Measurements from ENCODE around the gene CAB39L. TPM values are rescaled to one million over a fixed set of nuclear protein-coding genes. Genes with fewer than 3 reads are reported as not detected.

CAB39L gene
- total and polyA plus RNA-seq, 2 of the 4 experiments (the other 2 are of a cell fraction), result 8.5 to 16.7 TPM

DNA sequence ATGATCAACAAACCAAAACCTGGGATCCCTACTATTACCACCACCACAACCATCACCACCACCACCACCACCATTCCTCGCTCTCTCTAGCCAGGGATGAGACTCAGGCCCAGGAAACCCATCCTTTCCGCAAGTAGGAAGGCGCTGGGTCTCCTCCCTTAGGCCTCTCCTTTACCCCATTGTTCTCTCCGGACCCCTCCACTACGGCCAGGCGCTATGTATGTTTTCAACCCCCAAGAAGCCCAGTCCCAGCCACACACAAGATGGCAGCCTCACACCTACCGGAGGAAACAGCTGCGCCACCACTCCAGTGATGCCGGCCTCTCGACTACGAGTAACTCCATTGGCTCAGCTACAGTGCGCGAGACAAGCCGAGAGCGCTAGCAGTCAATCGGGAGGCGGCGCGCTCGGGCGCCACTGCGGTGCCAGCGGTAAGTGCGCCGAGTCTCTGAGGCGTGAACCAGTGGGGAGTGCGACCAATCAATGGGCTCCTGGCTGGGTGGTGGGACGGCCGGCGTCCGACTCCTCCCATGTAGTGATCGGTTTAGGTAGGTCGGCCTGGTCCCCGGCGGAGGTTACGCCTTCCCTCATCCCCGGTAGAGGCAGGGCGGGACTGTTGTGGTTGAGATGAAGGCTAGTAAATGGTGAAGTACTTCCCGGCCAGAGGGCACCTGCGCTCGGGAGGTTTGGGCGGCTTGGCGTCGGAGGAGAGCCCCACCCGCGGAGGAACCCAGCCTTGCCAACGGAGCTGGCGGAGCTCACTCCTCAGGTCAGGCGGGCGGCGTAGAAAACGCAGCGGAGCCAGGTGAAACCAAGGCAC is at the start of gene CAB39L, which contains the start of gene SETDB2 (continued):
- TF ChIP-seq BHLHE40 (IDR thresholded peaks at IDR 0.05; ENCODE audit: low read depth, low read length), result 0 out of 2 replicates have a peak, but pooled peaks have one; percentile 17
- TF ChIP-seq RCOR1 (IDR thresholded peaks at IDR 0.05; ENCODE audit: insufficient replicate concordance, low read length), result no peak
- 0 out of 2 replicates have a peak, but pooled peaks have one; percentile 13 for TF ChIP-seq FOS (IDR thresholded peaks at IDR 0.05; ENCODE audit: low read depth, low read length)
- no peak for TF ChIP-seq NFE2L2 (IDR thresholded peaks at IDR 0.05; ENCODE audit: low read depth, low read length)
- TF ChIP-seq CHD1 (IDR thresholded peaks at IDR 0.05; ENCODE audit: low read depth, low read length), result no peak
- TF ChIP-seq RAD21 (IDR thresholded peaks at IDR 0.05; ENCODE audit: low read length), result no peak

GRCh38 chr13:49488563-49488962 is 44.7 kb upstream of the CAB39L start:
- Histone ChIP-seq H3K9me3 (ENCODE audit: control insufficient read depth, insufficient read depth, low read length) (no peaks in the 10 kb centered on the region), H4K20me1 (ENCODE audit: insufficient read depth, low read length) (no peaks in the 10 kb centered on the region), H3K4me3 (ENCODE audit: insufficient read depth, low read depth, low read length) (no peak overlapping the region), H3K27ac (ENCODE audit: insufficient read depth, low read length) (no peak overlapping the region), H3K23ac (ENCODE audit: low read depth, low read length) (no peak overlapping the region), H3K56ac (ENCODE audit: extremely low read depth, insufficient read depth, low read length) (no peak overlapping the region), H2BK120ac (ENCODE audit: low read depth, low read length) (no peak overlapping the region), H4K5ac (ENCODE audit: low read depth, low read length) (no peak overlapping the region), H3K9ac (ENCODE audit: low read depth, low read length) (no peak overlapping the region), H2BK5ac (ENCODE audit: low read depth, low read length, poor library complexity, severe bottlenecking) (peak overlapping the region; percentile 57), H3K36me3 (ENCODE audit: control insufficient read depth, insufficient read depth, low read length) (peaks cover 12% of the 10 kb centered on the region), H4K91ac (ENCODE audit: insufficient read depth, low read depth, low read length) (no peak overlapping the region), H3K18ac (ENCODE audit: low read depth, low read length) (peak overlapping the region; percentile 23; the same call in 1 of the 2 replicates), H2AK9ac (replicated peaks; ENCODE audit: low read depth, low read length, poor library complexity) (no peak overlapping the region), H3K4ac (ENCODE audit: low read depth, low read length) (no peak overlapping the region), H3K14ac (replicated peaks; ENCODE audit: low read depth, low read length) (no peak overlapping the region), H3K27me3 (ENCODE audit: control insufficient read depth, insufficient read depth, low read length) (no peaks in the 10 kb centered on the region), H3K79me1 (ENCODE audit: low read depth in 1 of 2, low read length in 2 of 2) (no peaks in the 10 kb centered on the region; a peak in 1 of 4 replicates), H4K8ac (ENCODE audit: low read depth in 2 of 2, low read length in 2 of 2) (no peak overlapping the region), H2AFZ (replicated peaks; ENCODE audit: low read length, poor library complexity) (no peak overlapping the region), H3K4me2 (ENCODE audit: low read depth, low read length) (no peak overlapping the region), H2AK5ac (ENCODE audit: low read depth, low read length) (no peak overlapping the region), H3K4me1 (ENCODE audit: control insufficient read depth, insufficient read depth, low read length) (peaks cover 2% of the 10 kb centered on the region; the same call in 1 of the 2 replicates), H2BK20ac (ENCODE audit: low read depth, low read length) (no peak overlapping the region), H3K9me1 (ENCODE audit: insufficient read depth, low read length) (no peaks in the 10 kb centered on the region), H2BK15ac (ENCODE audit: low read depth, low read length) (no peak overlapping the region)
- no TSS peak for BruUV-seq (replicated peaks)
- ATAC-seq (ENCODE audit: low read depth) (peak; percentile 92), DNase-seq (peak; percentile 53)
- intact Hi-C loops (cut with micrococcal nuclease) (no loop called here), dilution Hi-C loops (cut with HindIII; ENCODE audit: low sequenced_read_pairs, unreplicated experiment) (no loop called here), in situ Hi-C loops (cut with MboI; ENCODE audit: low sequenced_read_pairs) (no loop called here)
- no CpG with 5 or more reads among the region's 2 CpGs for WGBS, 2 experiments (ENCODE audit: extremely low coverage in 2 of 2, insufficient read length in 1 of 2)
- TF ChIP-seq, protein P1, sequence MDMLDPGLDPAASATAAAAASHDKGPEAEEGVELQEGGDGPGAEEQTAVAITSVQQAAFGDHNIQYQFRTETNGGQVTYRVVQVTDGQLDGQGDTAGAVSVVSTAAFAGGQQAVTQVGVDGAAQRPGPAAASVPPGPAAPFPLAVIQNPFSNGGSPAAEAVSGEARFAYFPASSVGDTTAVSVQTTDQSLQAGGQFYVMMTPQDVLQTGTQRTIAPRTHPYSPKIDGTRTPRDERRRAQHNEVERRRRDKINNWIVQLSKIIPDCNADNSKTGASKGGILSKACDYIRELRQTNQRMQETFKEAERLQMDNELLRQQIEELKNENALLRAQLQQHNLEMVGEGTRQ (IDR thresholded peaks at IDR 0.05; ENCODE audit: low read depth, low read length), result no peak
- TF ChIP-seq RFX5 (IDR thresholded peaks at IDR 0.05; ENCODE audit: low read depth, low read length) (no peak), NFE2L2 (IDR thresholded peaks at IDR 0.05; ENCODE audit: low read depth, low read length) (no peak), MAFK (IDR thresholded peaks at IDR 0.05; ENCODE audit: low read depth, low read length) (no peak), MXI1 (IDR thresholded peaks at IDR 0.05; ENCODE audit: borderline replicate concordance, low read depth, low read length) (no peak), CHD1 (IDR thresholded peaks at IDR 0.05; ENCODE audit: low read depth, low read length) (no peak), FOS (IDR thresholded peaks at IDR 0.05; ENCODE audit: low read depth, low read length) (no peak)
- ChIA-PET POLR2A (ENCODE audit: unreplicated experiment) (interaction anchor here (0.6 kb wide), 1 partner anchor 45 kb away, joined by 3 read pairs; no protein-coding TSS in a partner anchor), CTCF (no interaction called here)
